OCI-LY1 (cell line): ENCODE results near the gene KLF7.

ENCODE experiments used
- H2AFZ ChIP-seq: fragments of 200-600 bp; sonication (generic), shearing (Covaris generic); 2 replicates; pipeline ENCODE4 v1.6.0; 2014; ENCODE audit warnings: antibody characterized with exemption, mild to moderate bottlenecking, low read length
- H3F3A ChIP-seq: fragments of 200-600 bp; sonication (generic), shearing (Covaris generic); 2 replicates; pipeline ENCODE4 v1.6.0; 2014; ENCODE audit warnings: mild to moderate bottlenecking, antibody characterized with exemption, low read length, moderate library complexity; ENCODE audit not compliant: insufficient read depth
- H3K27ac ChIP-seq: fragments of 200-600 bp; sonication (generic); 2 replicates; pipeline ENCODE4 v1.5.1; 2014; ENCODE audit warnings: low read length, mixed run types, mild to moderate bottlenecking, low read depth; ENCODE audit not compliant: poor library complexity, severe bottlenecking
- H3K27me3 ChIP-seq: fragments of 200-600 bp; sonication (generic); 2 replicates; pipeline ENCODE4 v1.6.0; 2014; ENCODE audit warnings: antibody characterized with exemption, mild to moderate bottlenecking, low read length, moderate library complexity; ENCODE audit not compliant: insufficient read depth
- H3K36me3 ChIP-seq: fragments of 200-600 bp; sonication (generic); 2 replicates; pipeline ENCODE4 v1.6.1; 2014; ENCODE audit warnings: mild to moderate bottlenecking, antibody characterized with exemption, low read length, moderate library complexity, mixed read lengths; ENCODE audit not compliant: insufficient read depth
- H3K4me1 ChIP-seq: fragments of 200-600 bp; sonication (generic); 2 replicates; pipeline ENCODE4 v1.5.1; 2014; ENCODE audit warnings: mild to moderate bottlenecking, low read length, moderate library complexity; ENCODE audit not compliant: insufficient read depth, severe bottlenecking
- H3K4me2 ChIP-seq: fragments of 200-600 bp; sonication (generic), shearing (Covaris generic); 2 replicates; pipeline ENCODE4 v1.6.1; 2014; ENCODE audit warnings: low read length
- H3K4me3 ChIP-seq: fragments of 200-600 bp; sonication (generic); 2 replicates; pipeline ENCODE4 v1.5.1; 2014; ENCODE audit warnings: low read length, low read depth, mild to moderate bottlenecking, mixed read lengths; ENCODE audit not compliant: poor library complexity, severe bottlenecking
- H3K79me2 ChIP-seq: fragments of 200-600 bp; shearing (Covaris generic); 2 replicates; pipeline ENCODE4 v1.6.1; 2016; ENCODE audit warnings: mixed run types, low read length, mixed read lengths; ENCODE audit not compliant: insufficient read depth
- H3K9ac ChIP-seq: fragments of 200-600 bp; sonication (generic), shearing (Covaris generic); 2 replicates; pipeline ENCODE4 v1.6.1; 2014; ENCODE audit warnings: mild to moderate bottlenecking, low read length, mixed read lengths
- H3K9me2 ChIP-seq: fragments of 200-600 bp; sonication (generic), shearing (Covaris generic); 2 replicates; pipeline ENCODE4 v1.6.1; 2014; ENCODE audit warnings: low read depth, mild to moderate bottlenecking, low read length, mixed read lengths
- H3K9me3 ChIP-seq: fragments of 200-600 bp; shearing (Covaris generic); 2 replicates; pipeline ENCODE4 v1.6.1; 2014; ENCODE audit warnings: low read length, mixed read lengths
- H4K20me1 ChIP-seq: fragments of 200-600 bp; sonication (generic), shearing (Covaris generic); 2 replicates; pipeline ENCODE4 v1.6.0; 2016; ENCODE audit warnings: mild to moderate bottlenecking, low read length; ENCODE audit not compliant: insufficient read depth
- CTCF ChIP-seq: fragments of 200-600 bp; sonication (generic), shearing (Covaris generic); IDR thresholded peaks from 2 replicates; pipeline ENCODE4 v1.5.1; 2017; ENCODE audit warnings: mild to moderate bottlenecking, antibody characterized with exemption, low read length, moderate library complexity, mixed read lengths
- EZH2 ChIP-seq: fragments of 200-600 bp; sonication (generic), shearing (Covaris generic); IDR thresholded peaks from 2 replicates; pipeline ENCODE4 v1.8.0; 2017; ENCODE audit warnings: borderline replicate concordance, mixed run types, mild to moderate bottlenecking, antibody characterized with exemption, low read length, moderate library complexity, mixed read lengths

Gene KLF7

GRCh38 chr2:207042841-207043240 is 122.9 kb downstream of the KLF7 start:
- TF ChIP-seq CTCF (no peak), EZH2 (no peak)
- no peaks in the 10 kb centered on the region for H3F3A ChIP-seq
- no peak overlapping the region for H3K27ac ChIP-seq
- H3K4me2 ChIP-seq, result no peak overlapping the region
- no peaks in the 10 kb centered on the region for H4K20me1 ChIP-seq
- H3K4me1 ChIP-seq, result no peaks in the 10 kb centered on the region
- no peaks in the 10 kb centered on the region for H3K9me2 ChIP-seq
- H3K79me2 ChIP-seq, result no peaks in the 10 kb centered on the region
- no peaks in the 10 kb centered on the region for H3K9me3 ChIP-seq
- no peaks in the 10 kb centered on the region for H3K36me3 ChIP-seq
- no peak overlapping the region for H3K4me3 ChIP-seq
- no peaks in the 10 kb centered on the region for H3K27me3 ChIP-seq
- no peak overlapping the region for H2AFZ ChIP-seq
- no peak overlapping the region for H3K9ac ChIP-seq

- TF ChIP-seq CTCF (no peak), EZH2 (no peak)
- Histone ChIP-seq H3K27ac (no peak overlapping the region), H2AFZ (no peak overlapping the region), H3K9me2 (no peaks in the 10 kb centered on the region), H3K79me2 (no peaks in the 10 kb centered on the region), H3K9me3 (no peaks in the 10 kb centered on the region), H3F3A (no peaks in the 10 kb centered on the region), H3K9ac (no peak overlapping the region), H3K4me3 (no peak overlapping the region), H3K4me2 (no peak overlapping the region), H3K4me1 (no peaks in the 10 kb centered on the region), H4K20me1 (no peaks in the 10 kb centered on the region), H3K27me3 (no peaks in the 10 kb centered on the region), H3K36me3 (no peaks in the 10 kb centered on the region)
Measured at GRCh38 chr2:207041786-207042554, 123.8 kb downstream of the KLF7 start.

GRCh38 chr2:207041279-207041678 is 124.5 kb downstream of the KLF7 start:
- TF ChIP-seq CTCF (no peak), EZH2 (no peak)
- Histone ChIP-seq H3K9me2 (no peaks in the 10 kb centered on the region), H3K4me1 (no peaks in the 10 kb centered on the region), H4K20me1 (no peaks in the 10 kb centered on the region), H3K9me3 (no peaks in the 10 kb centered on the region), H3K4me3 (no peak overlapping the region), H3F3A (no peaks in the 10 kb centered on the region), H2AFZ (no peak overlapping the region), H3K9ac (no peak overlapping the region), H3K4me2 (no peak overlapping the region), H3K79me2 (no peaks in the 10 kb centered on the region), H3K27me3 (no peaks in the 10 kb centered on the region), H3K36me3 (no peaks in the 10 kb centered on the region), H3K27ac (no peak overlapping the region)
